Mucosa of descending colon (tissue), 3 donors: ENCODE measurements around the gene PET100. TPM values are rescaled to one million over a fixed set of nuclear protein-coding genes. Genes with fewer than 3 reads are reported as not detected.
"Not testable (repeated sequence)": the region's sequence is repeated elsewhere in the genome, so short reads cannot be mapped to it uniquely, and the experiment has no call there.

Source experiments
- ATAC-seq: fragments of 200-7000 bp; cut with Tn5 transposase; one replicate; pipeline ENCODE4 v1.9.1; 2020; ENCODE audit warnings: mild to moderate bottlenecking, moderate library complexity
- DNase-seq, 3 donors: peaks; one replicate each; pipeline ENCODE4 v3.0.0-alpha.2; 2020
- H3K36me3 ChIP-seq: fragments of 200-600 bp; one replicate; pipeline ENCODE4 v1.8.0; 2021; ENCODE audit warnings: low read depth, mild to moderate bottlenecking
- H3K4me1 ChIP-seq: fragments of 200-600 bp; one replicate; pipeline ENCODE4 v1.8.0; 2021; ENCODE audit warnings: low read depth, mild to moderate bottlenecking
- H3K4me3 ChIP-seq: fragments of 200-600 bp; one replicate; pipeline ENCODE4 v1.8.0; 2021; ENCODE audit warnings: mild to moderate bottlenecking
- H3K9me3 ChIP-seq: fragments of 200-600 bp; one replicate; pipeline ENCODE4 v1.8.0; 2021; ENCODE audit warnings: mild to moderate bottlenecking
- CTCF ChIP-seq: fragments of 200-600 bp; IDR thresholded peaks from one replicate; pipeline ENCODE4 v1.8.0; 2022; ENCODE audit warnings: antibody characterized with exemption, mild to moderate bottlenecking
- intact Hi-C, 2 donors: fragments of 100-400 bp; cut with DNase I in 1 of 2; cut with micrococcal nuclease in 1 of 2; formaldehyde crosslinking; loops; one replicate each; pipeline versions ENCODE4 v1.11.0 to v1.11.1; 2022; cut with DNase I, micrococcal nuclease
- total RNA-seq, 3 donors: library from RNA; stranded (reverse); fragmentation: NEBNext Ultra II Directional in 2 of 3; extraction: Animal tissue kit (Norgen Biotek cat#: 25700) in 2 of 3; gene quantifications; one replicate each; pipeline versions ENCODE4 v1.2.1 to v1.2.4, GENCODE V29; 2021 to 2023
- donor health status: DM: no; HTN: no; CAD: no; lungs with moderate emphysema.
- donor health status: DM: no; HTN: no; CAD: no.
- donor health status: DM: no; HTN: yes; CAD: no.

PET100 gene
- total RNA-seq, 3 donors from 2014 or later, result 91.1 to 153 (median 110) TPM

GRCh38 chr19:7642295-7643030, 12.9 kb downstream of the PET100 start:
- ATAC-seq (no peak), DNase-seq (peak in 1 of 3 donors; percentile 30)
- intact Hi-C loops, result no loop called here
- no peaks in the 10 kb centered on the region for H3K4me1 ChIP-seq
- no peaks in the 10 kb centered on the region for H3K9me3 ChIP-seq
- no peaks in the 10 kb centered on the region for H3K36me3 ChIP-seq
- TF ChIP-seq CTCF, result no peak
- H3K4me3 ChIP-seq, result no peak overlapping the region

- Histone ChIP-seq H3K4me3 (no peak overlapping the region), H3K4me1 (no peaks in the 10 kb centered on the region), H3K9me3 (no peaks in the 10 kb centered on the region), H3K36me3 (no peaks in the 10 kb centered on the region)
- intact Hi-C loops, result no loop called here
- ATAC-seq (no peak), DNase-seq (peak in 1 of 3 donors; percentile 20)
- no peak for TF ChIP-seq CTCF
Observed at GRCh38 chr19:7643031-7643415, 13.4 kb downstream of the PET100 start.

- intact Hi-C loops, H3K9me3 ChIP-seq, H3K36me3 ChIP-seq, H3K4me1 ChIP-seq, H3K4me3 ChIP-seq: not testable (repeated sequence)
- DNase-seq (peak in 1 of 3 donors; percentile 53), ATAC-seq (peak; percentile 46)
Observed at GRCh38 chr19:7643629-7644549, 14.3 kb downstream of the PET100 start.

GRCh38 chr19:7644550-7644877, 14.9 kb downstream of the PET100 start:
- Histone ChIP-seq H3K9me3 (no peaks in the 10 kb centered on the region), H3K36me3 (no peaks in the 10 kb centered on the region), H3K4me3 (no peak overlapping the region), H3K4me1 (no peaks in the 10 kb centered on the region)
- intact Hi-C loops, result no loop called here
- peak in 1 of 3 donors; percentile 27 for DNase-seq
- no peak for ATAC-seq
- TF ChIP-seq CTCF, result no peak

- DNase-seq, result peak in 1 of 3 donors; percentile 30
- Histone ChIP-seq H3K4me3 (no peak overlapping the region), H3K36me3 (no peaks in the 10 kb centered on the region), H3K9me3 (no peaks in the 10 kb centered on the region), H3K4me1 (no peaks in the 10 kb centered on the region)
- no peak for ATAC-seq
- intact Hi-C loops, result no loop called here
- TF ChIP-seq CTCF, result no peak
Observed at GRCh38 chr19:7645163-7645562, 15.6 kb downstream of the PET100 start.
